Neural cell (in vitro differentiated cells): ENCODE data around the gene PRKACA.

Experiments
- CTCF ChIP-seq: fragments of 450-650 bp; IDR thresholded peaks from 2 replicates; pipeline ENCODE4 v1.5.1; 2014; ENCODE audit warnings: antibody characterized with exemption, mild to moderate bottlenecking, moderate library complexity; ENCODE audit not compliant: poor library complexity, severe bottlenecking
- EP300 ChIP-seq: fragments of 450-650 bp; conservative IDR thresholded peaks from 2 replicates; pipeline ENCODE4 v1.6.1; 2014; ENCODE audit warnings: antibody characterized with exemption, mild to moderate bottlenecking, moderate library complexity; ENCODE audit not compliant: poor library complexity, severe bottlenecking
- POLR2AphosphoS5 ChIP-seq: IDR thresholded peaks from 2 replicates; pipeline ENCODE4 v1.6.1; 2012

GRCh38 chr19:14078411-14078810 lies 39.2 kb downstream of the PRKACA start:
- TF ChIP-seq POLR2AphosphoS5 (no peak), CTCF (no peak), EP300 (no peak)
